SK-N-MC (cell line): ENCODE data around the gene RNF223.

ENCODE experiments used
- EZH2 ChIP-seq: fragments of 200-600 bp; sonication (generic); IDR thresholded peaks from one replicate; pipeline ENCODE4 v1.6.1; 2017; ENCODE audit warnings: antibody characterized with exemption
- FOXP2 ChIP-seq: optimal IDR thresholded peaks from 2 replicates; pipeline ENCODE3; 2011; ENCODE audit warnings: mild to moderate bottlenecking, moderate library complexity; ENCODE audit not compliant: insufficient read depth; ENCODE audit errors: extremely low read length, control extremely low read depth
- POLR2AphosphoS5 ChIP-seq: IDR thresholded peaks from 2 replicates; pipeline ENCODE4 v1.6.1; 2012; ENCODE audit warnings: mild to moderate bottlenecking, low read depth, low read length, borderline replicate concordance

DNA sequence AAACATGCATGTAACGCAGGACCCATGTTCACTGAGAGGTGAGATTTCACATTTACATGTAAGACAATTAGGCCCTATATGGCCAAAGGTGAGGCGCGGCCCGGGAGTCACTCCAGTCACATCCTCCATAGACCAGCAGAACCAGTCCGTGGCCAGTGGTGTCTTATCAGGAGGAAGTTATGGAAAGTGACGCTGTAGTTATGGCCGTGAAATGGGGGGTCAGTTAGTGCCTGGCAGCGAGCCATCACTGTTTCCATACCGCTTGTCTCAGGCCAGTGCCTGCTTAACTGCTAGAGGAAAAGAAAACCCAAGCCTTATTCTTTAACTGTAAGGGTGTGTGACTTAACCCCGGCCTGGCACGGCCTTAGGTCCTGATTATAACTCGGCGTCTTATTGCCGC, 35.6 kb upstream of the RNF223 start:
- no peak for TF ChIP-seq EZH2
- no peak for TF ChIP-seq POLR2AphosphoS5
- no peak for TF ChIP-seq FOXP2
